ACC112 (cell line): Measurements from ENCODE around the gene SCARF2.
A peak's percentile ranks its signal among the peaks of the same experiment; 100 is the strongest.
"Not testable (repeated sequence)": the region's sequence is repeated elsewhere in the genome, so short reads cannot be mapped to it uniquely, and the experiment has no call there.

Experiments
- H2AFZ ChIP-seq: fragments of 200-600 bp; sonication (generic); one replicate; pipeline ENCODE4 v1.6.0; 2017; ENCODE audit warnings: antibody characterized with exemption, low read length; ENCODE audit not compliant: unreplicated experiment
- H3K27ac ChIP-seq: fragments of 200-600 bp; sonication (generic); 2 replicates; pipeline ENCODE4 v1.5.1; 2014; ENCODE audit warnings: low read depth, mild to moderate bottlenecking, antibody characterized with exemption, low read length, moderate library complexity
- H3K27me3 ChIP-seq: fragments of 200-600 bp; sonication (generic); 2 replicates; pipeline ENCODE4 v1.6.1; 2014; ENCODE audit warnings: mild to moderate bottlenecking, antibody characterized with exemption, low read length, moderate library complexity, mixed read lengths; ENCODE audit not compliant: insufficient read depth
- H3K36me3 ChIP-seq: fragments of 200-600 bp; sonication (generic); 2 replicates; pipeline ENCODE4 v1.6.1; 2016; ENCODE audit warnings: mild to moderate bottlenecking, antibody characterized with exemption, low read length, moderate library complexity, mixed read lengths; ENCODE audit not compliant: insufficient read depth
- H3K4me1 ChIP-seq: fragments of 200-600 bp; sonication (generic); one replicate; pipeline ENCODE4 v1.6.1; 2016; ENCODE audit warnings: low read length, mixed read lengths; ENCODE audit not compliant: insufficient read depth, unreplicated experiment, control insufficient read depth
- H3K4me3 ChIP-seq: fragments of 200-600 bp; sonication (generic); 2 replicates; pipeline ENCODE4 v1.5.1; 2014; ENCODE audit warnings: mild to moderate bottlenecking, low read depth, low read length
- H3K79me2 ChIP-seq: fragments of 200-600 bp; sonication (generic); one replicate; pipeline ENCODE4 v1.6.0; 2016; ENCODE audit warnings: low read length; ENCODE audit not compliant: control insufficient read depth, unreplicated experiment, insufficient read depth

The SCARF2 gene

DNA sequence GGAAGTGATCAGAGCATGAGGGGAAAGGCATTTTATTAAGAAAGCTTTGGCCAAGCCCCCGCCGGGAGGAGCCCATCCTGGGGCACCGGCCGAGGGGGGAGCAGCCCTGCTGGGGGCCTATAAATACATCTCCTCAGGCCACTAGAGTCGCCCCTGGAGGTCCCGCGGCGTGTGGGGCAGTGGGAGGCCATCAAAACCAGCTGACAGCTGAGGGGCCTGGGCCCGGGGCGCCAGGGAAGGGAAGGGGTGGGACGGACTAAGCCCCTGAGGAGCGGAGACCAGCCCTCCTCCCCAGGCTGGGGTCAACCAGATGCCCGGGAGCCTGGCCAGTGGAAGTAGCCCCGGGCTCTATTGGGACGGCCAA, 13.1 kb downstream of the SCARF2 start:
- Histone ChIP-seq H3K4me1 (no peaks in the 10 kb centered on the region), H3K79me2 (no peaks in the 10 kb centered on the region), H3K27ac (no peak overlapping the region), H3K4me3 (no peak overlapping the region), H2AFZ (no peak overlapping the region), H3K27me3 (no peaks in the 10 kb centered on the region), H3K36me3 (no peaks in the 10 kb centered on the region)

DNA sequence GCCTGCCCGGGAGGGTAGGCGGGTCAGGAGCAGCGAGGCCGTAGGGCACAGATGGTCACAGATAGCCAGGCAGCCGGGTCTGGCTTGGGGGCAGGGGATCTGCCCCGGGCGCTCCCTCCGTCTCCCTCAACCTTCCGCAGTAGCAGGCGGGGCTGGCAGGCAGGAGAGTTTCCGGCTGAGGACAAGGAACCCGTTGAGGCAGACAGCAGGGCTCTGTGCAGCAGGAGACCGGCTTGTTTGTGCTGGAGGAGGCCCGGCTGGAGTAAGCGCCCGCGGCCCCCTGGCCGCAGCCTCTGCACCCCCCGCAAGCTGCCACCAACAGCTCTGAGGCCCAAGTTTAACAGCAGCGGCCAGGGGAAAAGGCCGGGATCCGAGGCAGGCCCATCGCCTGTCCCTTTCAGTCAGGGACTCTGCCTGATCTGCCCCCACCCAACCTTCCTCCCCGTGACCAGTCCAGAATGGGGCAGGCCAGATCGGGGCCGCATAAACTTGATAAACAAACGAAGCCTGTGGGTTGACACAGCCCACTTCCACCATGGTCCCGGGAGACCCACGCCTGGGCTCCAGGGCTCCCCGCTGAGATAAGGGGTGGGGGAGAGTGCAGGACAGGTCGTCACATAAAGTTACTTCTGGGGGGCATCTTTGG, 13.6 kb downstream of the SCARF2 start:
- H2AFZ ChIP-seq: no peak overlapping the region
- no peaks in the 10 kb centered on the region for H3K4me1 ChIP-seq
- H3K27me3 ChIP-seq: no peaks in the 10 kb centered on the region
- no peak overlapping the region for H3K4me3 ChIP-seq
- no peaks in the 10 kb centered on the region for H3K36me3 ChIP-seq
- H3K79me2 ChIP-seq: no peaks in the 10 kb centered on the region
- no peak overlapping the region for H3K27ac ChIP-seq

DNA sequence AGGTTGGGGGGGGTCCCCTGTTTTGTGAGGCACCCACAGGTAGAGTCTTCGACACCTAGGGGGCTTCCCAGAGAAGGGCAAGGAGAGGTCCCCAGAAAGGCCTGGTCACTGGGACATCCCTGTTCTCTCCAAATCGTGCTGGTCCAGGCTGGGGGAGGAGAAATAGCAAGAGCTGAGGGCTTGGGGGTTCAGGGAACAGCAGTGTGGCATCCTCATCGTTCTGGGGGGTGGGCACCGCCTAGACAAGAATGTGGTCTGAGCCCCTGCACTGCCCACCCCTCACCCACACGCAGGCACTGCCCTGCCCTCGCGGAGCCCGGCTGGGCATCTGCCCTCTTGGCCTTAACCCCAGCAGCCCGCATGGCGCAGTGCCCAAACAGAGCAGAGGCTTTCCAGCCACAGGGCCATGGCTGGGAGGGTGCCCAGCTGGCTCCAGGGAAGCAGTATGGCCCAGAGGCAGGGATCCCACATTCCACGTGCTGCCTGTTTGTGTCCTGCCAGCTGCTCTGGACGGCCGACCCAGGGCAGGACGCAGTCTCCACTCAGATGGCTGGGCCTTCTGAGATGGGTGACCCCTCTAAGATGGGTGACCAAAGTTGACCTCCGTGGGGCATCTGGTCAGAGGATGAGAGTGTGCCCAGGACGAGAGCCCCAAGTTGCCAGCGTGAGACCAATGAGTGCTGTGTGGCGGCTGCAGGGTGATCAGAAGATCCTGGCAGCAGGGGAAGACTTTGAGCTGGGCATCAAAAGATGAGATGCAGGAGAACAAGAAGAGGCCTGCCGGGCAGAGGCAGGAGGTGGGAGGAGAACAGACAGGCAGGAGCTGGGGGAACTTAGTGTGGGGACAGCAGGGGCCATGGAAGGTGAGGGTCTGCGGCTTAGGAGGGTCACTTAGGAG, 14.4 kb downstream of the SCARF2 start:
- no peaks in the 10 kb centered on the region for H3K79me2 ChIP-seq
- no peak overlapping the region for H2AFZ ChIP-seq
- no peaks in the 10 kb centered on the region for H3K36me3 ChIP-seq
- H3K27ac ChIP-seq: no peak overlapping the region
- no peak overlapping the region for H3K4me3 ChIP-seq
- H3K4me1 ChIP-seq: no peaks in the 10 kb centered on the region
- H3K27me3 ChIP-seq: no peaks in the 10 kb centered on the region

DNA sequence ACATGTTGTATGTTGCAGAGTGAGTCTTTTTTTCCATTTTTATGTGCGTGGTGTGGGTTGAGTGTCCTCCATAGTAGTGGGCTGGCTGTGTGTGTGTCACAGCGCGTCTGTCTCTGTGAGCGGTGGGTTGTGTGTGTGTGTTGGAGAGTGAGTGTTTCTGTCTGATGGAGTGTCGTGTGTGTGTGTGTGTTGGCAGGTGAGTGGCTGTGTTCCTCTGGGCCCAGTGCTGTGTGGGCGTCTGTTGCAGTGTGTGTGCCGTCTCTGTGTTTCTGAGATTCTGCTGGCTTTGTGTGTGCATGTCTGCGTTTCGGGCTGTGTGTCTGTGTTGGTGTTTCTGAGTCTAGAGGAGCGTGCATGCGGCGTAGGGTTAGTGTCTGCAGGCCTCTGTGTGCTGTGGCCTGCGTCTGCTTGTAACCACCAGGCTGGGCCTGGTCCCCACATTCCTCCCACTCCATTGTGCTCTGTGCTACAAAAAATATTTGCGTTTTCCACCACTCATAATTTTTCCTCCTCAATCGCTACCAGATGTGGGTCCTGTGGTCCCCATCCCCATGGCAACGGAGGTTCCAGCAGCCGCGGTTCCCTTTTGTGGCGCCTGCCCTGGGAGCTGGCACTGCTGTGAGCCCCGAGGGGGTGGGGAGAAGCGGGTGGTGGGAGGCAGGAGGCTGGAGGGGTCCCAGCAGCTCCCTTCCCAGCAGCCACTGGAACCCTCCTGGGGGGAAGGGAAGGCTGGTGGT, 15.2 kb downstream of the SCARF2 start:
- H3K36me3 ChIP-seq: no peaks in the 10 kb centered on the region
- H3K27me3 ChIP-seq: no peaks in the 10 kb centered on the region
- H3K4me3 ChIP-seq: no peak overlapping the region
- no peak overlapping the region for H2AFZ ChIP-seq
- no peaks in the 10 kb centered on the region for H3K79me2 ChIP-seq
- no peak overlapping the region for H3K27ac ChIP-seq
- no peaks in the 10 kb centered on the region for H3K4me1 ChIP-seq

DNA sequence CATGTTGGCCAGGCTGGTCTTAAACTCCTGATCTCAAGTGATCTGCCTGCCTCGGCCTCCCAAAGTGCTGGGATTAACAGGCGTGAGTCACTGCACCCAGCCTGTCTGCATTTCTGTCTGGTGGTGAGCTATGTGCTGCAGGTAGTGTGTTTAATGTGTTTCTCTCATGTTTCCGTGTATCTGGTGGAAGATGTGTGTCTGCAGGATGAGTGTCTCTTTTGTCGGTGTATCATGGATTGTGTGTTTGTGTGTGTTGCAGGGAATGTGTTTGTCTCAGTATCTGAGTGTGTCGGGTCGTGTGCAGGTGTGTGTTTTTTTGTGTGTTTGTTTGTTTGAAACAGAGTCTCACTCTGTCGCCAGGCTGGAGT, 16.1 kb downstream of the SCARF2 start:
- Histone ChIP-seq H3K27me3 (no peaks in the 10 kb centered on the region), H3K4me1 (no peaks in the 10 kb centered on the region), H3K27ac (no peak overlapping the region)

DNA sequence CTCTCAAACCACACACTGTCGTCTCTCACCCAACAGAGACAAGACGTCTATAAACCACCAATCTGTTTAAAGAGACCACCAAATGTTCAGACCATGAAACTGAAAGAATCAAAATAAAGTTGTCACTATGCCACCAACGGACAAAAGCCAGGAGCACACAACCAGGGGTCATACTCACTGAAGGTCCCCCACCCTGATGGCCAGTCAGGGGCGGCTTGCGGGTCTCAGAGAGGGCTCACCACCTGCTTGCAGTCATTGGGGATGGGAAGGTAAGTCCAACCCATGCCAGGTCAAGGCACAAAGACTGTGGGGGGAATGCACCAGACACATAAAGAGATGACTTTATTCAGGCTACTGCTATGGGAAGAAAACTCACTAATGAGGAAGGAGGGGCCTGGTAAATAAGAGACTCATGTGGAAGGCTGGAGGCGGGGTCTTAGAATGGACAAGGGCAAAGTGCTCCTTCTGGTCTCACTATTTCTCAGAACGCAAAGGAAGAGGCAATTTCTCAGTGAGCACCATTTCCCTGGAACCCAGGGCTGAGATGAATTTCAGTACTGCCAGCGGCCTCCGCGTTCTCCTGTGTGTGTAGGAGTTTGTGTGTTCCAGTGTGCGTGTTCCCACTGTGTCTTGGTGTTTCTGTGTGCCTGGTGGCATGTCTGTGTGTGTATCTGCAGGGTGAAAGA, 17.3 kb downstream of the SCARF2 start:
- no peaks in the 10 kb centered on the region for H3K4me1 ChIP-seq

More for the DNA sequence above, 16.1 kb downstream of the SCARF2 start:
- Histone ChIP-seq H3K79me2 (no peaks in the 10 kb centered on the region), H3K4me3 (no peak overlapping the region), H3K36me3 (no peaks in the 10 kb centered on the region), H2AFZ (no peak overlapping the region)

DNA sequence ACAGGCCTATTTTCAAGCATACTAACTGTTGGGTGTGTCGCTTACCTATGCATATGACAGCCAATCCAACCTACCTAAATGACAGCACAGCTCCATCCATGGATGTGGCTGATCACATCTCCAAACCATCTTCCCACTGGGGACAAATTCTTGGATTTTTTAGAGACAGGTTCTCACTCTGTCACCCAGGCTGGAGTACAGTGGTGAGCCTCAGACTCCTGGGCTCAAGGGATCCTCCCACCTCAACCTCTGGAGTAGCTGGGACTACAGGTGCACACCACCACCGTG, 18.0 kb downstream of the SCARF2 start:
- no peak overlapping the region for H3K4me3 ChIP-seq

More for the DNA sequence above, 17.3 kb downstream of the SCARF2 start:
- no peaks in the 10 kb centered on the region for H3K27me3 ChIP-seq
- no peaks in the 10 kb centered on the region for H3K79me2 ChIP-seq
- no peak overlapping the region for H3K4me3 ChIP-seq
- H3K36me3 ChIP-seq: no peaks in the 10 kb centered on the region
- no peak overlapping the region for H3K27ac ChIP-seq
- H2AFZ ChIP-seq: no peak overlapping the region

DNA sequence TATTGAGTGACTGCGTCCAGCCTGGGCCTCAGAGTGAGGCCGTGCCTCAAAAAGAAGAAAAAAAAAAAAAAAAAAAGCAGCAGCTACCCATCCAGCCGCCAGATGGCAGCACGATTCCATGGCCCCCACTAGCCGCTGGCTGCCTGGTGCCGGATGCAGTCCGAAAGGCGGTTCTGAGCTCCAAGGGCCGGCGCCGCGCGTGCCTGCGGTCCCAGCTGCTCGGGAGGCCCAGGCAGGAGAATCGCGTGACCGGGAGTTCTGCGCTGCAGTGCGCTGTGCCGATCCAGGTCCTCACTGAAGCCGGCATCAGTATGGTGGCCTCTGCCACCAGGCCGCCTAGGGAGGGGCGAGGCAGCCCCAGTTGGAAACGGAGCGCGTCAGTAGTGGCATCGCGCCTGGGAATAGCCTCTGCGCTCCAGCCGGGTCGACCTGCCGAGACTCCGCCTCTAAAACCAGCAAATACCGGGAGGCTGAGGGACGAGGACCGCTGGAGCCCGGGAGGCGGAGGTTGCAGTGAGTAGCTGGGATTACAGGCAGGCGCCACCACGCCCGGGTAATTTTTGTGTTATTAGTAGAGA, 19.3 kb downstream of the SCARF2 start:
- Histone ChIP-seq H3K27ac (no peak overlapping the region), H3K27me3 (no peaks in the 10 kb centered on the region), H3K36me3 (no peaks in the 10 kb centered on the region), H3K79me2 (no peaks in the 10 kb centered on the region), H3K4me3 (peak overlapping the region; percentile 79), H3K4me1 (no peaks in the 10 kb centered on the region), H2AFZ (peak overlapping the region; percentile 60)

More for the DNA sequence above, 18.0 kb downstream of the SCARF2 start:
- Histone ChIP-seq H3K4me1 (no peaks in the 10 kb centered on the region), H3K27me3 (no peaks in the 10 kb centered on the region), H2AFZ (no peak overlapping the region), H3K79me2 (no peaks in the 10 kb centered on the region), H3K27ac (no peak overlapping the region), H3K36me3 (no peaks in the 10 kb centered on the region)

DNA sequence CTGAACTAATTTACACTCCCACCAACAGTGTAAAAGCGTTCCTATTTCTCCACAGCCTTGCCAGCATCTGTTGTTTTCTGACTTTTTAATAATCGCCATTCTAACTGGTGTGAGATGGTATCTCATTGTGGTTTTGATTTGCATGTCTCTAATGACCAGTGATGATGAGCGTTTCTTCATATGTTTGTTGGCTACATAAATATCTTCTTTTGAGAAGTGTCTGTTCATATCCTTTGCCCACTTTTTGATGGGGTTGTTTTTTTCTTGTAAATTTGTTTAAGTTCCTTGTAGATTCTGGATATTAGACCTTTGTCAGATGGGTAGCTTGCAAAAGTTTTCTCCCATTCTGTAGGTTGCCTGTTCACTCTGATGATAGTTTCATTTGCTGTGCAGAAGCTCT, 21.9 kb downstream of the SCARF2 start:
- not testable (repeated sequence) for H3K27me3 ChIP-seq, H3K79me2 ChIP-seq, H3K4me1 ChIP-seq, H3K4me3 ChIP-seq, H2AFZ ChIP-seq, H3K36me3 ChIP-seq, H3K27ac ChIP-seq

DNA sequence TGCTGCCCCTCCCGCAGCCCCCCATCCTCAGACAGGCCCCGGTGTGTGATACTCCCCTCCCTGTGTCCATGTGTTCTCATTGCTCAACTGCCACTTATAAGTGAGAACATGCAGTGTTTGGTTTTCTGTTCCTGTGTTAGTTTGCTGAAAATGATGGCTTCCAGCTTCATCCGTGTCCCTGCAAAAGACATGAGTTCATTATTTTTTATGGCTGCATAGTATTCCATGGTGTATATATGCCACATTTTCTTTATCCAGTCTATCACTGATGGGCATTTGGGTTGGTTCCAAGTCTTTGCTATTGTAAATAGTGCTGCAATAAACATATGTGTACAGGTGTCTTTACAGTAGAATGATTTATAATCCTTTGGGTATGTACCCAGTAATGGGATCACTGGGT, 22.4 kb downstream of the SCARF2 start:
- not testable (repeated sequence) for H3K79me2 ChIP-seq, H3K36me3 ChIP-seq, H3K4me1 ChIP-seq, H3K27ac ChIP-seq, H3K4me3 ChIP-seq, H2AFZ ChIP-seq, H3K27me3 ChIP-seq
